SK-N-SH (cell line): ENCODE results near the gene KICS2. TPM values are rescaled to one million over a fixed set of nuclear protein-coding genes. Genes with fewer than 3 reads are reported as not detected.

Experiments
- CTCF ChIA-PET: fragments of 300-600, 350-600 bp; formaldehyde crosslinking; extraction: SDS; loops from one replicate; lab custom pipeline; 2021; lab: Yijun Ruan, JAX
- POLR2A ChIA-PET: fragments of 350-600 bp; sonication (Branson Sonifier 250); formaldehyde crosslinking; extraction: SDS; loops from one replicate; lab custom pipeline; 2020; ENCODE audit warnings: antibody characterized with exemption, inconsistent platforms; lab: Yijun Ruan, JAX
- DNase-seq: peaks from one replicate; pipeline ENCODE4 v3.0.0; 2012
- H2AFZ ChIP-seq: fragments of 200-600 bp; sonication (generic); 2 replicates; pipeline ENCODE4 v1.8.1; 2016; ENCODE audit warnings: antibody characterized with exemption, mild to moderate bottlenecking, low read depth
- H3F3A ChIP-seq: fragments of 200-600 bp; sonication (generic); replicated peaks from 2 replicates; pipeline ENCODE3; 2016; ENCODE audit warnings: antibody characterized with exemption, mild to moderate bottlenecking; ENCODE audit not compliant: insufficient read depth
- H3K27ac ChIP-seq, 2 experiments: fragments of 200-500 bp in 1 of 2; fragments of 200-600 bp in 1 of 2; sonication (Bioruptor generic) in 1 of 2; sonication (generic), shearing (Covaris generic) in 1 of 2; 2 replicates each; pipeline versions ENCODE4 v1.5.1 to v1.6.1; 2014 to 2016; ENCODE audit warnings: low read depth in 2 of 2, inconsistent platforms in 1 of 2, low read length in 1 of 2, mild to moderate bottlenecking in 1 of 2, mixed read lengths in 1 of 2
- H3K27me3 ChIP-seq: fragments of 200-600 bp; sonication (generic), shearing (Covaris generic); 2 replicates; pipeline ENCODE4 v1.6.1; 2016; ENCODE audit warnings: mixed run types; ENCODE audit not compliant: insufficient read depth
- H3K36me3 ChIP-seq, 2 experiments: fragments of 200-500 bp in 1 of 2; fragments of 200-600 bp in 1 of 2; sonication (Bioruptor generic) in 1 of 2; sonication (generic) in 1 of 2; replicated peaks in 1 of 2; 2 replicates each; pipeline versions ENCODE3 to v1.5.1; 2014 to 2016; ENCODE audit warnings: low read length in 1 of 2, mild to moderate bottlenecking in 1 of 2; ENCODE audit not compliant: insufficient read depth in 2 of 2, control insufficient read depth in 1 of 2
- H3K4me1 ChIP-seq, 2 experiments: fragments of 200-500 bp in 1 of 2; fragments of 200-600 bp in 1 of 2; sonication (Bioruptor generic) in 1 of 2; sonication (generic), shearing (Covaris generic) in 1 of 2; 2 replicates each; pipeline versions ENCODE4 v1.5.1 to v1.6.1; 2014 to 2016; ENCODE audit warnings: low read depth in 1 of 2, low read length in 1 of 2, mixed run types in 1 of 2; ENCODE audit not compliant: insufficient read depth in 2 of 2, control insufficient read depth in 1 of 2
- H3K4me2 ChIP-seq: fragments of 200-600 bp; sonication (generic), shearing (Covaris generic); 2 replicates; pipeline ENCODE4 v1.6.1; 2017; ENCODE audit warnings: mixed run types
- H3K4me3 ChIP-seq, 2 experiments: fragments of 200-500 bp in 1 of 2; fragments of 200-600 bp in 1 of 2; sonication (Bioruptor generic) in 1 of 2; sonication (generic), shearing (Covaris generic) in 1 of 2; 2 replicates each; pipeline versions ENCODE4 v1.5.1 to v1.8.1; 2014 to 2016; ENCODE audit warnings: low read depth in 2 of 2, inconsistent platforms in 1 of 2, low read length in 1 of 2, mild to moderate bottlenecking in 1 of 2, mixed read lengths in 1 of 2, moderate library complexity in 1 of 2
- H3K79me2 ChIP-seq: fragments of 200-600 bp; sonication (generic); 2 replicates; pipeline ENCODE4 v1.8.1; 2017; ENCODE audit warnings: mild to moderate bottlenecking; ENCODE audit not compliant: insufficient read depth
- H3K9ac ChIP-seq: fragments of 200-600 bp; sonication (generic); 2 replicates; pipeline ENCODE4 v1.6.1; 2017; ENCODE audit warnings: mixed run types
- H3K9me2 ChIP-seq: fragments of 200-600 bp; sonication (generic); 2 replicates; pipeline ENCODE4 v1.6.1; 2017; ENCODE audit warnings: mixed run types
- H3K9me3 ChIP-seq: fragments of 200-600 bp; sonication (generic); 2 replicates; pipeline ENCODE4 v1.6.1; 2017; ENCODE audit warnings: mixed run types, mild to moderate bottlenecking, moderate library complexity
- H4K20me1 ChIP-seq: fragments of 200-600 bp; sonication (generic); 2 replicates; pipeline ENCODE4 v1.6.1; 2017; ENCODE audit warnings: mild to moderate bottlenecking, mixed run types; ENCODE audit not compliant: insufficient read depth
- EP300 ChIP-seq, 2 experiments: IDR thresholded peaks; 2 replicates each; pipeline versions ENCODE4 v1.4.0 to v1.6.1; 2012; ENCODE audit warnings: borderline replicate concordance in 1 of 2, low read depth in 1 of 2, low read length in 1 of 2
- EZH2phosphoT487 ChIP-seq: fragments of 200-600 bp; sonication (generic); IDR thresholded peaks from 2 replicates; pipeline ENCODE4 v1.6.1; 2017; ENCODE audit warnings: low read depth, mixed run types, mild to moderate bottlenecking, antibody characterized with exemption, moderate library complexity, borderline replicate concordance
- FOSL2 ChIP-seq: IDR thresholded peaks from 2 replicates; pipeline ENCODE4 v1.4.0; 2012; ENCODE audit warnings: low read depth, mild to moderate bottlenecking, moderate library complexity, borderline replicate concordance
- FOXJ3 ChIP-seq: sonication (generic); formaldehyde crosslinking; IDR thresholded peaks from 2 replicates; pipeline ENCODE4 v1.5.1; 2020; ENCODE audit warnings: mild to moderate bottlenecking, missing genetic modification reagents
- FOXM1 ChIP-seq: IDR thresholded peaks from 2 replicates; pipeline ENCODE4 v1.4.0; 2012; ENCODE audit warnings: low read depth, mild to moderate bottlenecking
- GABPA ChIP-seq: IDR thresholded peaks from 2 replicates; pipeline ENCODE4 v1.4.0; 2012; ENCODE audit warnings: low read depth, mild to moderate bottlenecking
- GATA2 ChIP-seq: sonication (generic); formaldehyde crosslinking; IDR thresholded peaks from 2 replicates; pipeline ENCODE4 v1.5.0; 2020; ENCODE audit warnings: mild to moderate bottlenecking, missing genetic modification reagents
- JUND ChIP-seq: IDR thresholded peaks from 2 replicates; pipeline ENCODE4 v1.4.0; 2012
- NRF1 ChIP-seq: IDR thresholded peaks from 2 replicates; pipeline ENCODE4 v1.6.1; 2012; ENCODE audit warnings: low read depth, mild to moderate bottlenecking, low read length
- POLR2AphosphoS5 ChIP-seq: IDR thresholded peaks from 2 replicates; pipeline ENCODE4 v1.6.1; 2012; ENCODE audit warnings: low read depth, low read length
- RFX5 ChIP-seq: IDR thresholded peaks from 2 replicates; pipeline ENCODE4 v1.6.1; 2012; ENCODE audit warnings: mild to moderate bottlenecking, improper control_type of control experiment, low read length
- RXRA ChIP-seq: IDR thresholded peaks from 2 replicates; pipeline ENCODE4 v1.4.0; 2012; ENCODE audit warnings: low read depth, mild to moderate bottlenecking, borderline replicate concordance
- SIN3A ChIP-seq: IDR thresholded peaks from 2 replicates; pipeline ENCODE4 v1.6.1; 2012; ENCODE audit warnings: low read depth, mild to moderate bottlenecking, low read length, moderate library complexity, borderline replicate concordance
- TAF1 ChIP-seq: IDR thresholded peaks from 2 replicates; pipeline ENCODE4 v1.6.1; 2012; ENCODE audit warnings: low read depth, mild to moderate bottlenecking, low read length, moderate library complexity, borderline replicate concordance
- TEAD4 ChIP-seq: IDR thresholded peaks from 2 replicates; pipeline ENCODE4 v1.4.0; 2012; ENCODE audit warnings: mild to moderate bottlenecking, borderline replicate concordance; ENCODE audit not compliant: insufficient read depth
- YY1 ChIP-seq: IDR thresholded peaks from 2 replicates; pipeline ENCODE4 v1.4.0; 2012; ENCODE audit warnings: low read depth, mild to moderate bottlenecking
- WGBS: methylation state at CpG from one replicate; pipeline ENCODE4 v1.1.6; 2017; ENCODE audit warnings: low lambda C conversion rate; 5-methylcytosine and 5-hydroxymethylcytosine counted together
- polyA plus RNA-seq, 3 experiments: library from polyadenylated mRNA; depleted of rRNA; stranded (reverse); fragments of >200 nt; gene quantifications; 2 replicates each; pipeline ENCODE4 v1.2.3, GENCODE V29; 2012
- TF ChIP-seq, protein P1 (sequence below): IDR thresholded peaks from 2 replicates; pipeline ENCODE4 v1.4.0; 2012; ENCODE audit warnings: low read depth, borderline replicate concordance
- TF ChIP-seq, protein P2 (sequence below): fragments of 150-350 bp; IDR thresholded peaks from 2 replicates; pipeline ENCODE4 v1.6.1; 2017; ENCODE audit warnings: antibody characterized with exemption, low read length, low read depth, borderline replicate concordance
- TF ChIP-seq, protein P3 (sequence below): fragments of 200-600 bp; sonication (generic); IDR thresholded peaks from 2 replicates; pipeline ENCODE4 v1.6.1; 2017; ENCODE audit warnings: antibody characterized with exemption, mild to moderate bottlenecking, moderate library complexity
- TF ChIP-seq, protein P4 (sequence below): IDR thresholded peaks from 2 replicates; pipeline ENCODE4 v1.4.0; 2012; ENCODE audit warnings: low read depth, borderline replicate concordance

The KICS2 gene
- polyA plus RNA-seq, 1 of the 3 experiments (the other 2 are of a cell fraction) = 4.1 TPM

DNA sequence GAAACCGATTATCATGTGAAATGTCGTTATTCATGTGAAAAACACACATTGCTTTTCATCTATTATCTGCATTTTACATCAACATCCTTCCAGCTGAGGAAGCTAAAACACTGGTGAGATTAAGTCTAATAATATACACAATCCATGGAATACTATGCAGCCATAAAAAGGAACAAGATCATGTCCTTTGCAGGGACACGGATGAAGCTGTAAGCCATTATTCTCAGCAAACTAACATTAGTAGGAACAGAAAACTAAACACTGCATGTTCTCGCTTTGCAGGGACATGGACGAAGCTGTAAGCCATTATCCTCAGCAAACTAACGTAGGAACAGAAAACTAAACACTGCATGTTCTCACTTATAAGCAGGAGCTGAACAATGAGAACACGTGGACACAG, 18.3 kb downstream of the KICS2 start:
- H3F3A ChIP-seq = no peaks in the 10 kb centered on the region
- ChIA-PET POLR2A (no interaction called here), CTCF (interaction anchor here (1.5 to 1.6 kb wide), 2 partner anchors 9 to 53 kb away, joined by 3 read pairs; no protein-coding TSS in a partner anchor)
- H3K4me3 ChIP-seq = no peak overlapping the region
- no peaks in the 10 kb centered on the region for H3K27me3 ChIP-seq
- TF ChIP-seq JUND (no peak), FOXJ3 (CRISPR knock-in tag) (no peak), GABPA (no peak), POLR2AphosphoS5 (no peak), EP300 (IDR thresholded peaks at IDR 0.05; ENCODE audit: borderline replicate concordance in 1 of 2, low read depth in 1 of 2, low read length in 1 of 2) (no peak), YY1 (no peak)
- TF ChIP-seq, protein P1, sequence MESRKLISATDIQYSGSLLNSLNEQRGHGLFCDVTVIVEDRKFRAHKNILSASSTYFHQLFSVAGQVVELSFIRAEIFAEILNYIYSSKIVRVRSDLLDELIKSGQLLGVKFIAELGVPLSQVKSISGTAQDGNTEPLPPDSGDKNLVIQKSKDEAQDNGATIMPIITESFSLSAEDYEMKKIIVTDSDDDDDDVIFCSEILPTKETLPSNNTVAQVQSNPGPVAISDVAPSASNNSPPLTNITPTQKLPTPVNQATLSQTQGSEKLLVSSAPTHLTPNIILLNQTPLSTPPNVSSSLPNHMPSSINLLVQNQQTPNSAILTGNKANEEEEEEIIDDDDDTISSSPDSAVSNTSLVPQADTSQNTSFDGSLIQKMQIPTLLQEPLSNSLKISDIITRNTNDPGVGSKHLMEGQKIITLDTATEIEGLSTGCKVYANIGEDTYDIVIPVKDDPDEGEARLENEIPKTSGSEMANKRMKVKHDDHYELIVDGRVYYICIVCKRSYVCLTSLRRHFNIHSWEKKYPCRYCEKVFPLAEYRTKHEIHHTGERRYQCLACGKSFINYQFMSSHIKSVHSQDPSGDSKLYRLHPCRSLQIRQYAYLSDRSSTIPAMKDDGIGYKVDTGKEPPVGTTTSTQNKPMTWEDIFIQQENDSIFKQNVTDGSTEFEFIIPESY = no peak
- no peaks in the 10 kb centered on the region for H3K9me3 ChIP-seq
- H3K9me2 ChIP-seq = no peaks in the 10 kb centered on the region
- no peaks in the 10 kb centered on the region for H3K36me3 ChIP-seq
- H4K20me1 ChIP-seq = no peaks in the 10 kb centered on the region
- H3K4me2 ChIP-seq = no peak overlapping the region
- no peaks in the 10 kb centered on the region for H3K4me1 ChIP-seq
- no peak overlapping the region for H3K9ac ChIP-seq
- 65% methylated on average over 7 of the region's 7 CpGs for WGBS
- no peak overlapping the region for H3K27ac ChIP-seq
- DNase-seq = no peak
- no peaks in the 10 kb centered on the region for H3K79me2 ChIP-seq
- no peak overlapping the region for H2AFZ ChIP-seq

DNA sequence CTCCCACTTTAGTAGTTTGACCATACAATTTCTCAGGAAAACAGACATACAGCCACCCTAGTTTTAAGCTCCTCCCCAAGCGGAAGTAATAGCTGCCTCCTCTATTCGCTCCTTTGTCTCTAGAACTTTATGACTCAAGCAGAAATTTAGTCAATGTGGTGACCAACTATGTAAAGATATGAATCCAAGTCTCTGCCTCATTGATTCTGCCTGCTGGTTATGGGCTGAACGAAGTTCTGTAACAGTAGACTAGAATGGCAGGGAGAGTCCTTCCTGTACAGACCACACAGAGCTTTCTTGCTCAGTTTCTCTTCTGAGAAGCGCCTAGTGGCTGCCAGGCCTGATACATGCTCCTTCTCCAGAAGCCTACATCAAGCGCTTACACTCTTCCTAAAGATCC, 19.1 kb downstream of the KICS2 start:
- 98% methylated on average over 5 of the region's 5 CpGs for WGBS
- Histone ChIP-seq H3K27ac (no peak overlapping the region), H4K20me1 (no peaks in the 10 kb centered on the region), H3K79me2 (no peaks in the 10 kb centered on the region)
- TF ChIP-seq JUND = no peak
- TF ChIP-seq, protein P1 = no peak
- no peak for TF ChIP-seq POLR2AphosphoS5
- TF ChIP-seq EZH2phosphoT487 = no peak
- no peak for TF ChIP-seq SIN3A
- TF ChIP-seq NRF1 = no peak
- no peak for TF ChIP-seq RFX5
- TF ChIP-seq, protein P2, sequence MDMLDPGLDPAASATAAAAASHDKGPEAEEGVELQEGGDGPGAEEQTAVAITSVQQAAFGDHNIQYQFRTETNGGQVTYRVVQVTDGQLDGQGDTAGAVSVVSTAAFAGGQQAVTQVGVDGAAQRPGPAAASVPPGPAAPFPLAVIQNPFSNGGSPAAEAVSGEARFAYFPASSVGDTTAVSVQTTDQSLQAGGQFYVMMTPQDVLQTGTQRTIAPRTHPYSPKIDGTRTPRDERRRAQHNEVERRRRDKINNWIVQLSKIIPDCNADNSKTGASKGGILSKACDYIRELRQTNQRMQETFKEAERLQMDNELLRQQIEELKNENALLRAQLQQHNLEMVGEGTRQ = no peak
- no peak for TF ChIP-seq FOSL2
- TF ChIP-seq, protein P3, sequence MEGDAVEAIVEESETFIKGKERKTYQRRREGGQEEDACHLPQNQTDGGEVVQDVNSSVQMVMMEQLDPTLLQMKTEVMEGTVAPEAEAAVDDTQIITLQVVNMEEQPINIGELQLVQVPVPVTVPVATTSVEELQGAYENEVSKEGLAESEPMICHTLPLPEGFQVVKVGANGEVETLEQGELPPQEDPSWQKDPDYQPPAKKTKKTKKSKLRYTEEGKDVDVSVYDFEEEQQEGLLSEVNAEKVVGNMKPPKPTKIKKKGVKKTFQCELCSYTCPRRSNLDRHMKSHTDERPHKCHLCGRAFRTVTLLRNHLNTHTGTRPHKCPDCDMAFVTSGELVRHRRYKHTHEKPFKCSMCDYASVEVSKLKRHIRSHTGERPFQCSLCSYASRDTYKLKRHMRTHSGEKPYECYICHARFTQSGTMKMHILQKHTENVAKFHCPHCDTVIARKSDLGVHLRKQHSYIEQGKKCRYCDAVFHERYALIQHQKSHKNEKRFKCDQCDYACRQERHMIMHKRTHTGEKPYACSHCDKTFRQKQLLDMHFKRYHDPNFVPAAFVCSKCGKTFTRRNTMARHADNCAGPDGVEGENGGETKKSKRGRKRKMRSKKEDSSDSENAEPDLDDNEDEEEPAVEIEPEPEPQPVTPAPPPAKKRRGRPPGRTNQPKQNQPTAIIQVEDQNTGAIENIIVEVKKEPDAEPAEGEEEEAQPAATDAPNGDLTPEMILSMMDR = no peak
- TF ChIP-seq TAF1 = no peak
- no peak for TF ChIP-seq EP300 (IDR thresholded peaks at IDR 0.05; ENCODE audit: borderline replicate concordance in 1 of 2, low read depth in 1 of 2, low read length in 1 of 2)
- TF ChIP-seq RXRA = no peak
- TF ChIP-seq GATA2 (CRISPR knock-in tag) = no peak
- TF ChIP-seq FOXM1 = no peak
- no peak for TF ChIP-seq TEAD4
- TF ChIP-seq, protein P4, sequence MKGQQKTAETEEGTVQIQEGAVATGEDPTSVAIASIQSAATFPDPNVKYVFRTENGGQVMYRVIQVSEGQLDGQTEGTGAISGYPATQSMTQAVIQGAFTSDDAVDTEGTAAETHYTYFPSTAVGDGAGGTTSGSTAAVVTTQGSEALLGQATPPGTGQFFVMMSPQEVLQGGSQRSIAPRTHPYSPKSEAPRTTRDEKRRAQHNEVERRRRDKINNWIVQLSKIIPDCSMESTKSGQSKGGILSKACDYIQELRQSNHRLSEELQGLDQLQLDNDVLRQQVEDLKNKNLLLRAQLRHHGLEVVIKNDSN = no peak
- TF ChIP-seq, all 33 proteins: peak for 0
- Histone ChIP-seq H3K27me3 (no peaks in the 10 kb centered on the region), H2AFZ (no peak overlapping the region), H3K36me3 (no peaks in the 10 kb centered on the region), H3K4me3 (no peak overlapping the region), H3K9ac (no peak overlapping the region), H3K9me3 (no peaks in the 10 kb centered on the region), H3F3A (no peaks in the 10 kb centered on the region), H3K4me2 (no peak overlapping the region), H3K9me2 (no peaks in the 10 kb centered on the region), H3K4me1 (no peaks in the 10 kb centered on the region)
- ChIA-PET CTCF (interaction anchor here (0.6 to 1.6 kb wide), 3 partner anchors 10 to 313 kb away, joined by 3 read pairs; no protein-coding TSS in a partner anchor), POLR2A (no interaction called here)
- DNase-seq = no peak
